Measurements from ENCODE around the gene TAGLN3.

TAGLN3 gene

GRCh38 chr3:112002096-112002971 lies 3.6 kb downstream of the TAGLN3 start:
- H3K4me2 ChIP-seq (ENCODE audit: low read length), result peak overlapping the region; percentile 49
- no peak overlapping the region for H3K4me3 ChIP-seq (ENCODE audit: low read length)
- H3K9ac ChIP-seq (ENCODE audit: low read depth, low read length), result no peak overlapping the region
- H3K9me3 ChIP-seq (replicated peaks; ENCODE audit: low read length), result no peaks in the 10 kb centered on the region
- H3K27me3 ChIP-seq (ENCODE audit: control insufficient read depth, insufficient read depth, low read length), result peaks cover 3% of the 10 kb centered on the region
- H3K36me3 ChIP-seq (ENCODE audit: insufficient read depth, low read length), result no peaks in the 10 kb centered on the region
- peaks cover 36% of the 10 kb centered on the region for H3K4me1 ChIP-seq (ENCODE audit: control insufficient read depth, insufficient read depth, low read length)

DNA sequence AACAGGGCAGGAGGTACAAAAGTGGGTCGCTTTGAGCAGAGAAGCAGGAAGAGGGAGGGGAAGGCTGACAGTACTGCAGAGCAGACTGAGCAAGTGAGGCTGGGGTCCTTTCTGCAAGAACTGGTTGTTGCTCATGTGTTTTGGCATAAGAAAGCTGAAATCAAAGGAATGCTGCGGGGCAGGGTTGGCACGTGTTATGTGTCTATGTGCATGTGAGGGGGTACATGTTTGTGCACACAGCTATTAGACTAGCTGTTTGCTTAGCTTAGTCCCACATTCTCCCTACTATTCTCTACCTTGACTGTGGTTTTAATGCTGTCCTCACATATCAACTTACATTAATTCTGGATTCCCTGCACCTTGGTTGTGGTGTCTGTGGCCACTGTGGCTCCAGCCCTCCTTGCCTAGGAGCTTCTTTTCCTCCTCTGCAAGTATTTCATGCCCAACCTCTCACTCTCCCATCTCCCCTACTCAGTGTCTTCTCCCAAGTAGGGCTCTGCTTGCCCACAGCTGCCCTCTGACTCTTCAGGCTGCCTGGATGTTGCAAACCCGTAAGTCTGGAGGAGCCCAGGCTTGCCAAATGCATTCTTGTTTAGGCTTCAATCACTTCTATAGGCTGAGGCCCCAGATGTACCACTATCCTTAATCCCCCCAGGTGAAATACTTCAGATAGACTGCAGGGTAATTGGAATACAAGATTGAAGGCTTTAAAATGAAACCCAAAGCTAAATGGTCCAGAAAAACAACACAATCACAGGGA lies 4.8 kb downstream of the TAGLN3 start:
- H3K4me1 ChIP-seq (ENCODE audit: control insufficient read depth, insufficient read depth, low read length), result peaks cover 35% of the 10 kb centered on the region
- peaks cover 3% of the 10 kb centered on the region for H3K27me3 ChIP-seq (ENCODE audit: control insufficient read depth, insufficient read depth, low read length)
- H3K4me2 ChIP-seq (ENCODE audit: low read length), result no peak overlapping the region
- no peaks in the 10 kb centered on the region for H3K36me3 ChIP-seq (ENCODE audit: insufficient read depth, low read length)
- H3K9me3 ChIP-seq (replicated peaks; ENCODE audit: low read length), result no peaks in the 10 kb centered on the region
- no peak overlapping the region for H3K9ac ChIP-seq (ENCODE audit: low read depth, low read length)
- H3K4me3 ChIP-seq (ENCODE audit: low read length), result no peak overlapping the region

- Histone ChIP-seq H3K4me3 (ENCODE audit: low read length) (no peak overlapping the region), H3K9me3 (replicated peaks; ENCODE audit: low read length) (no peaks in the 10 kb centered on the region), H3K36me3 (ENCODE audit: insufficient read depth, low read length) (no peaks in the 10 kb centered on the region), H3K9ac (ENCODE audit: low read depth, low read length) (no peak overlapping the region), H3K4me2 (ENCODE audit: low read length) (no peak overlapping the region), H3K27me3 (ENCODE audit: control insufficient read depth, insufficient read depth, low read length) (no peaks in the 10 kb centered on the region), H3K4me1 (ENCODE audit: control insufficient read depth, insufficient read depth, low read length) (peaks cover 28% of the 10 kb centered on the region)
Measured at GRCh38 chr3:112004187-112004586, 5.5 kb downstream of the TAGLN3 start.

GRCh38 chr3:112004669-112005068 lies 5.9 kb downstream of the TAGLN3 start:
- H3K9ac ChIP-seq (ENCODE audit: low read depth, low read length), result no peak overlapping the region
- H3K36me3 ChIP-seq (ENCODE audit: insufficient read depth, low read length), result no peaks in the 10 kb centered on the region
- no peaks in the 10 kb centered on the region for H3K9me3 ChIP-seq (replicated peaks; ENCODE audit: low read length)
- no peak overlapping the region for H3K4me2 ChIP-seq (ENCODE audit: low read length)
- no peak overlapping the region for H3K4me3 ChIP-seq (ENCODE audit: low read length)
- no peaks in the 10 kb centered on the region for H3K27me3 ChIP-seq (ENCODE audit: control insufficient read depth, insufficient read depth, low read length)
- peaks cover 25% of the 10 kb centered on the region for H3K4me1 ChIP-seq (ENCODE audit: control insufficient read depth, insufficient read depth, low read length)

DNA sequence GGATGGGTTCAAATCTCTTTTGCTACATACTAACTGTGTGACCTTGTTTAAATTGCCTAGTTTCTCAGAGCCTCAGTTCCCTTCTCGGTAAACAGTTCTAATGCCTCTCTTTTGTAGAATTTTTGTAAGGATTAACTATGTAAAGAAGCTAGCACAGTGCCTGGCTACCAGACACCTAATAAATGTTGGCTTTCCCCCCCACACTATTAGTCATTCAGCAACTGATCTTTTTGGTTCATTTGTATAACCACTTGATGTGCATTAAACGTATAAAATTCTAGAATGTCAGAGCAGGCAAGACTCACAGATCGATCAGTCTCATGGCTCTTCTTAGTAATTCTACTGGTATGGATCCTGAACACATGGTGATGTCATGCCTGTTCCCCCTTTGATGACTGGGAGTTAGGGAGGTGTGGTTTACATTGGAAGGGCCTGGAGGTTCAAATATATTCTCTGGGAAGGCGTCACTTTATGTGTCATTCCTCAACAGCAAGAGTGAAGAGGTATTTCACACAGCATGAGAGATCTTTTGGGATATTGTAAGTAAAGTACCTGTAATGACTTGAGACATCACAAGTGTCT lies 6.5 kb downstream of the TAGLN3 start:
- Histone ChIP-seq H3K4me1 (ENCODE audit: control insufficient read depth, insufficient read depth, low read length) (peaks cover 25% of the 10 kb centered on the region), H3K4me3 (ENCODE audit: low read length) (no peak overlapping the region), H3K27me3 (ENCODE audit: control insufficient read depth, insufficient read depth, low read length) (no peaks in the 10 kb centered on the region), H3K9ac (ENCODE audit: low read depth, low read length) (no peak overlapping the region), H3K36me3 (ENCODE audit: insufficient read depth, low read length) (no peaks in the 10 kb centered on the region), H3K9me3 (replicated peaks; ENCODE audit: low read length) (no peaks in the 10 kb centered on the region), H3K4me2 (ENCODE audit: low read length) (no peak overlapping the region)

GRCh38 chr3:112007633-112008032 lies 8.9 kb downstream of the TAGLN3 start:
- Histone ChIP-seq H3K9ac (ENCODE audit: low read depth, low read length) (no peak overlapping the region), H3K9me3 (replicated peaks; ENCODE audit: low read length) (no peaks in the 10 kb centered on the region), H3K4me2 (ENCODE audit: low read length) (no peak overlapping the region), H3K27me3 (ENCODE audit: control insufficient read depth, insufficient read depth, low read length) (no peaks in the 10 kb centered on the region), H3K4me1 (ENCODE audit: control insufficient read depth, insufficient read depth, low read length) (peaks cover 16% of the 10 kb centered on the region), H3K36me3 (ENCODE audit: insufficient read depth, low read length) (no peaks in the 10 kb centered on the region), H3K4me3 (ENCODE audit: low read length) (no peak overlapping the region)

GRCh38 chr3:112009670-112010069 lies 10.9 kb downstream of the TAGLN3 start:
- no peaks in the 10 kb centered on the region for H3K36me3 ChIP-seq (ENCODE audit: insufficient read depth, low read length)
- no peaks in the 10 kb centered on the region for H3K27me3 ChIP-seq (ENCODE audit: control insufficient read depth, insufficient read depth, low read length)
- H3K9me3 ChIP-seq (replicated peaks; ENCODE audit: low read length), result no peaks in the 10 kb centered on the region
- no peak overlapping the region for H3K4me3 ChIP-seq (ENCODE audit: low read length)
- no peak overlapping the region for H3K9ac ChIP-seq (ENCODE audit: low read depth, low read length)
- no peak overlapping the region for H3K4me2 ChIP-seq (ENCODE audit: low read length)
- H3K4me1 ChIP-seq (ENCODE audit: control insufficient read depth, insufficient read depth, low read length), result peaks cover 8% of the 10 kb centered on the region

GRCh38 chr3:112010636-112011035 lies 11.9 kb downstream of the TAGLN3 start:
- H3K4me1 ChIP-seq (ENCODE audit: control insufficient read depth, insufficient read depth, low read length), result no peaks in the 10 kb centered on the region
- H3K9me3 ChIP-seq (replicated peaks; ENCODE audit: low read length), result no peaks in the 10 kb centered on the region
- H3K36me3 ChIP-seq (ENCODE audit: insufficient read depth, low read length), result no peaks in the 10 kb centered on the region
- no peaks in the 10 kb centered on the region for H3K27me3 ChIP-seq (ENCODE audit: control insufficient read depth, insufficient read depth, low read length)
- no peak overlapping the region for H3K4me3 ChIP-seq (ENCODE audit: low read length)
- H3K4me2 ChIP-seq (ENCODE audit: low read length), result no peak overlapping the region
- no peak overlapping the region for H3K9ac ChIP-seq (ENCODE audit: low read depth, low read length)

DNA sequence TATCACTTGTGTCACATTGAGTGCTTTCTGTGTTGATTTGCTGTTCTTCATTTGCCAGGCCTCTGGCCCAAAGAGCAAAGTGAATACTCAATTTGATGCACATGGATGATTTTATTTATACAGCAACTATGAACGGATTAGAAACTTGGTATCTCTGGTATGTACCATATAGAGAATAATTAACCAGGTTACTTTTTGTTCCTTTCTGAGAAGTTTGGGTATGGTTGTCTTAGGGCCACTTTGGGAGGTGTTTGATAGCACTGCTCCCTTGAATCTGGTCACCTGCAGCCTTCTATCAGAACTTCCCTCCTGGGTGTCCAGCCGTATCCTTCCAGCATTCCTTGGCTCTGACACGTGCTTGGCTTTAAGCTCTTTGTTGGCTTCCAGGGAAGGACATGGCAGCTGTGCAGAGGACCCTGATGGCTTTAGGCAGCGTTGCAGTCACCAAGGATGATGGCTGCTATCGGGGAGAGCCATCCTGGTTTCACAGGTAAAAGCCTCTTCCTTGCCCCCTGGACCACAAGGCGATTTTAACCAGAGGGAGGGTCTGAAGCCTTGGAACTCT lies 12.7 kb downstream of the TAGLN3 start:
- Histone ChIP-seq H3K27me3 (ENCODE audit: control insufficient read depth, insufficient read depth, low read length) (no peaks in the 10 kb centered on the region), H3K4me3 (ENCODE audit: low read length) (no peak overlapping the region), H3K36me3 (ENCODE audit: insufficient read depth, low read length) (no peaks in the 10 kb centered on the region), H3K9ac (ENCODE audit: low read depth, low read length) (no peak overlapping the region), H3K4me1 (ENCODE audit: control insufficient read depth, insufficient read depth, low read length) (no peaks in the 10 kb centered on the region), H3K4me2 (ENCODE audit: low read length) (no peak overlapping the region), H3K9me3 (replicated peaks; ENCODE audit: low read length) (no peaks in the 10 kb centered on the region)

GRCh38 chr3:112012205-112012992 lies 13.7 kb downstream of the TAGLN3 start:
- Histone ChIP-seq H3K4me1 (ENCODE audit: control insufficient read depth, insufficient read depth, low read length) (no peaks in the 10 kb centered on the region), H3K4me2 (ENCODE audit: low read length) (no peak overlapping the region), H3K9ac (ENCODE audit: low read depth, low read length) (no peak overlapping the region), H3K4me3 (ENCODE audit: low read length) (no peak overlapping the region), H3K27me3 (ENCODE audit: control insufficient read depth, insufficient read depth, low read length) (no peaks in the 10 kb centered on the region), H3K36me3 (ENCODE audit: insufficient read depth, low read length) (no peaks in the 10 kb centered on the region), H3K9me3 (replicated peaks; ENCODE audit: low read length) (no peaks in the 10 kb centered on the region)
